Dendritic cell treated with granulocyte-macrophage colony-stimulating factor and Interleukin-4, amounts not matched to agents 40 ng/mL and 50 ng/mL, for 4 days (primary cell): ENCODE measurements around the gene MREG.

Experiments
- H3K27ac Mint-ChIP-seq: one replicate; pipeline ENCODE4 v1.8.0; 2022; ENCODE audit warnings: mild to moderate bottlenecking, mixed read lengths
- H3K27me3 Mint-ChIP-seq: one replicate; pipeline ENCODE4 v1.8.0; 2022; ENCODE audit warnings: mild to moderate bottlenecking, mixed read lengths
- H3K36me3 Mint-ChIP-seq: one replicate; pipeline ENCODE4 v1.8.0; 2022; ENCODE audit warnings: low read depth, mixed read lengths
- H3K4me1 Mint-ChIP-seq: one replicate; pipeline ENCODE4 v1.8.0; 2022; ENCODE audit warnings: low read depth, mixed read lengths
- H3K4me3 Mint-ChIP-seq: one replicate; pipeline ENCODE4 v1.8.0; 2022; ENCODE audit warnings: mild to moderate bottlenecking, moderate library complexity, mixed read lengths
- H3K9me3 Mint-ChIP-seq: one replicate; pipeline ENCODE4 v1.8.0; 2022; ENCODE audit warnings: mixed read lengths
- intact Hi-C: fragments of 100-400 bp; cut with micrococcal nuclease; formaldehyde crosslinking; loops from one replicate; pipeline ENCODE4 v1.15.0; 2022

The MREG gene

GRCh38 chr2:216033403-216033802 is 20.1 kb upstream of the MREG start:
- Mint-ChIP-seq H3K9me3 (no peaks in the 10 kb centered on the region), H3K27me3 (no peaks in the 10 kb centered on the region), H3K36me3 (no peaks in the 10 kb centered on the region), H3K4me1 (no peaks in the 10 kb centered on the region), H3K27ac (no peak overlapping the region), H3K4me3 (no peak overlapping the region)
- intact Hi-C loops = no loop called here

GRCh38 chr2:216031960-216032689 is 18.8 kb upstream of the MREG start:
- Mint-ChIP-seq H3K9me3 (no peaks in the 10 kb centered on the region), H3K27ac (no peak overlapping the region), H3K27me3 (no peaks in the 10 kb centered on the region), H3K4me3 (no peak overlapping the region), H3K4me1 (no peaks in the 10 kb centered on the region), H3K36me3 (no peaks in the 10 kb centered on the region)
- intact Hi-C loops = no loop called here

GRCh38 chr2:216030216-216030615 is 16.9 kb upstream of the MREG start:
- Mint-ChIP-seq H3K36me3 (no peaks in the 10 kb centered on the region), H3K4me1 (no peaks in the 10 kb centered on the region), H3K27ac (no peak overlapping the region), H3K9me3 (no peaks in the 10 kb centered on the region), H3K27me3 (no peaks in the 10 kb centered on the region), H3K4me3 (no peak overlapping the region)
- intact Hi-C loops = no loop called here

- intact Hi-C loops = no loop called here
- Mint-ChIP-seq H3K36me3 (no peaks in the 10 kb centered on the region), H3K9me3 (no peaks in the 10 kb centered on the region), H3K27me3 (no peaks in the 10 kb centered on the region), H3K27ac (no peak overlapping the region), H3K4me3 (no peak overlapping the region), H3K4me1 (no peaks in the 10 kb centered on the region)
Measured at GRCh38 chr2:216029416-216030129, 16.2 kb upstream of the MREG start.

GRCh38 chr2:216024779-216025336 is 11.5 kb upstream of the MREG start:
- intact Hi-C loops = no loop called here
- H3K36me3 Mint-ChIP-seq = no peaks in the 10 kb centered on the region
- no peak overlapping the region for H3K4me3 Mint-ChIP-seq
- no peak overlapping the region for H3K27ac Mint-ChIP-seq
- H3K9me3 Mint-ChIP-seq = no peaks in the 10 kb centered on the region
- H3K4me1 Mint-ChIP-seq = no peaks in the 10 kb centered on the region
- no peaks in the 10 kb centered on the region for H3K27me3 Mint-ChIP-seq

- no peaks in the 10 kb centered on the region for H3K4me1 Mint-ChIP-seq
- H3K4me3 Mint-ChIP-seq = no peak overlapping the region
- H3K9me3 Mint-ChIP-seq = no peaks in the 10 kb centered on the region
- intact Hi-C loops = loop anchor here (1.0 kb wide), 1 partner anchor 73 kb away; no protein-coding TSS in a partner anchor
- no peaks in the 10 kb centered on the region for H3K27me3 Mint-ChIP-seq
- no peaks in the 10 kb centered on the region for H3K36me3 Mint-ChIP-seq
- H3K27ac Mint-ChIP-seq = no peak overlapping the region
Measured at GRCh38 chr2:216023055-216023648, 9.8 kb upstream of the MREG start.

GRCh38 chr2:216021768-216022565 is 8.6 kb upstream of the MREG start:
- Mint-ChIP-seq H3K4me3 (no peak overlapping the region), H3K27ac (no peak overlapping the region), H3K9me3 (no peaks in the 10 kb centered on the region), H3K27me3 (no peaks in the 10 kb centered on the region), H3K36me3 (no peaks in the 10 kb centered on the region), H3K4me1 (no peaks in the 10 kb centered on the region)
- intact Hi-C loops = no loop called here

GRCh38 chr2:216018709-216019108 is 5.4 kb upstream of the MREG start:
- H3K27me3 Mint-ChIP-seq = no peaks in the 10 kb centered on the region
- H3K27ac Mint-ChIP-seq = no peak overlapping the region
- peaks cover 12% of the 10 kb centered on the region for H3K4me1 Mint-ChIP-seq
- intact Hi-C loops = no loop called here
- no peak overlapping the region for H3K4me3 Mint-ChIP-seq
- H3K36me3 Mint-ChIP-seq = no peaks in the 10 kb centered on the region
- H3K9me3 Mint-ChIP-seq = no peaks in the 10 kb centered on the region

- intact Hi-C loops = no loop called here
- H3K4me1 Mint-ChIP-seq = peaks cover 13% of the 10 kb centered on the region
- no peak overlapping the region for H3K27ac Mint-ChIP-seq
- no peaks in the 10 kb centered on the region for H3K9me3 Mint-ChIP-seq
- peaks cover 4% of the 10 kb centered on the region for H3K27me3 Mint-ChIP-seq
- H3K4me3 Mint-ChIP-seq = no peak overlapping the region
- peaks cover 8% of the 10 kb centered on the region for H3K36me3 Mint-ChIP-seq
Measured at GRCh38 chr2:216017365-216017764, 4.0 kb upstream of the MREG start.

GRCh38 chr2:216016581-216016980 is 3.2 kb upstream of the MREG start:
- peaks cover 19% of the 10 kb centered on the region for H3K4me1 Mint-ChIP-seq

GRCh38 chr2:216015722-216016464 is 2.5 kb upstream of the MREG start:
- H3K27me3 Mint-ChIP-seq = peaks cover 4% of the 10 kb centered on the region
- intact Hi-C loops = no loop called here
- H3K4me1 Mint-ChIP-seq = peaks cover 19% of the 10 kb centered on the region
- peaks cover 8% of the 10 kb centered on the region for H3K36me3 Mint-ChIP-seq
- no peak overlapping the region for H3K27ac Mint-ChIP-seq
- no peaks in the 10 kb centered on the region for H3K9me3 Mint-ChIP-seq
- no peak overlapping the region for H3K4me3 Mint-ChIP-seq

More at GRCh38 chr2:216016581-216016980, 3.2 kb upstream of the MREG start:
- Mint-ChIP-seq H3K9me3 (no peaks in the 10 kb centered on the region), H3K27me3 (peaks cover 4% of the 10 kb centered on the region), H3K4me3 (no peak overlapping the region), H3K36me3 (peaks cover 8% of the 10 kb centered on the region), H3K27ac (no peak overlapping the region)
- intact Hi-C loops = no loop called here

- Mint-ChIP-seq H3K9me3 (no peaks in the 10 kb centered on the region), H3K27ac (no peak overlapping the region), H3K27me3 (peaks cover 4% of the 10 kb centered on the region), H3K36me3 (peaks cover 8% of the 10 kb centered on the region), H3K4me3 (no peak overlapping the region), H3K4me1 (peaks cover 19% of the 10 kb centered on the region)
- intact Hi-C loops = no loop called here
Measured at GRCh38 chr2:216014986-216015385, 1.6 kb upstream of the MREG start.

GRCh38 chr2:216014006-216014405 is 655 bp upstream of the MREG start:
- H3K36me3 Mint-ChIP-seq = peaks cover 8% of the 10 kb centered on the region
- intact Hi-C loops = no loop called here
- H3K27ac Mint-ChIP-seq = no peak overlapping the region
- H3K4me1 Mint-ChIP-seq = peaks cover 19% of the 10 kb centered on the region
- peaks cover 4% of the 10 kb centered on the region for H3K27me3 Mint-ChIP-seq
- H3K4me3 Mint-ChIP-seq = no peak overlapping the region
- no peaks in the 10 kb centered on the region for H3K9me3 Mint-ChIP-seq
